GM06990 (cell line): ENCODE results near the gene SPATA3.

Experiments used
- DNase-seq: peaks from one replicate; pipeline ENCODE4 v3.0.0-alpha.2; 2011; ENCODE audit not compliant: insufficient read length; ENCODE audit errors: extremely low read depth
- H3K27me3 ChIP-seq: replicated peaks from 2 replicates; pipeline ENCODE4 v1.6.0; 2011; ENCODE audit warnings: low read length; ENCODE audit not compliant: control insufficient read depth, insufficient read depth
- H3K36me3 ChIP-seq: 2 replicates; pipeline ENCODE4 v1.5.1; 2011; ENCODE audit warnings: low read length; ENCODE audit not compliant: control insufficient read depth, insufficient read depth
- H3K4me3 ChIP-seq: replicated peaks from 2 replicates; pipeline ENCODE4 v1.5.1; 2011; ENCODE audit warnings: low read depth, mild to moderate bottlenecking, control low read depth, low read length
- TF ChIP-seq, protein P1 (sequence below): IDR thresholded peaks from 2 replicates; pipeline ENCODE4 v1.5.1; 2011; ENCODE audit warnings: low read length, control low read depth, mild to moderate bottlenecking, inconsistent platforms; ENCODE audit not compliant: insufficient read depth, poor library complexity, severe bottlenecking

Gene SPATA3

DNA sequence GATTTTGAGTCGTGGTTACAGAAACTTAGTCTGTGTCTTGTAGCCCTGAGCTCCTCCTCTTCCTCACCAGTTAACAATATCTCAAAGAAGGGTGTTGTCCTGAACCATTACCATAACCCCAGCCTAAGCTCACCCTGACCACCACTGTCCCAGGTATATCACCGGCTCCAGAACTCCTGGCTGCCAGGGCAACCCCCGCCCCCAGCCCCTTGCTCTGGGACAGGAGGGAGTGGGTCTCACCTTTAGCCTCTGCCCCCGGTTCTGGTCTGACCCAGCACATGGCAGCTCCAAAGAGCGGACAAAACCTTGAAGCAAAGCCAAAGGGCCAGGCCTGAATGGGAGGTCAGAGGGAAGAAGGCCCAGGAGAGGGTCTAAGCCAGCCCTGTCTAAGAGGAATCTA lies 55.2 kb downstream of the SPATA3 start:
- TF ChIP-seq, protein P1, sequence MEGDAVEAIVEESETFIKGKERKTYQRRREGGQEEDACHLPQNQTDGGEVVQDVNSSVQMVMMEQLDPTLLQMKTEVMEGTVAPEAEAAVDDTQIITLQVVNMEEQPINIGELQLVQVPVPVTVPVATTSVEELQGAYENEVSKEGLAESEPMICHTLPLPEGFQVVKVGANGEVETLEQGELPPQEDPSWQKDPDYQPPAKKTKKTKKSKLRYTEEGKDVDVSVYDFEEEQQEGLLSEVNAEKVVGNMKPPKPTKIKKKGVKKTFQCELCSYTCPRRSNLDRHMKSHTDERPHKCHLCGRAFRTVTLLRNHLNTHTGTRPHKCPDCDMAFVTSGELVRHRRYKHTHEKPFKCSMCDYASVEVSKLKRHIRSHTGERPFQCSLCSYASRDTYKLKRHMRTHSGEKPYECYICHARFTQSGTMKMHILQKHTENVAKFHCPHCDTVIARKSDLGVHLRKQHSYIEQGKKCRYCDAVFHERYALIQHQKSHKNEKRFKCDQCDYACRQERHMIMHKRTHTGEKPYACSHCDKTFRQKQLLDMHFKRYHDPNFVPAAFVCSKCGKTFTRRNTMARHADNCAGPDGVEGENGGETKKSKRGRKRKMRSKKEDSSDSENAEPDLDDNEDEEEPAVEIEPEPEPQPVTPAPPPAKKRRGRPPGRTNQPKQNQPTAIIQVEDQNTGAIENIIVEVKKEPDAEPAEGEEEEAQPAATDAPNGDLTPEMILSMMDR = no peak

DNA sequence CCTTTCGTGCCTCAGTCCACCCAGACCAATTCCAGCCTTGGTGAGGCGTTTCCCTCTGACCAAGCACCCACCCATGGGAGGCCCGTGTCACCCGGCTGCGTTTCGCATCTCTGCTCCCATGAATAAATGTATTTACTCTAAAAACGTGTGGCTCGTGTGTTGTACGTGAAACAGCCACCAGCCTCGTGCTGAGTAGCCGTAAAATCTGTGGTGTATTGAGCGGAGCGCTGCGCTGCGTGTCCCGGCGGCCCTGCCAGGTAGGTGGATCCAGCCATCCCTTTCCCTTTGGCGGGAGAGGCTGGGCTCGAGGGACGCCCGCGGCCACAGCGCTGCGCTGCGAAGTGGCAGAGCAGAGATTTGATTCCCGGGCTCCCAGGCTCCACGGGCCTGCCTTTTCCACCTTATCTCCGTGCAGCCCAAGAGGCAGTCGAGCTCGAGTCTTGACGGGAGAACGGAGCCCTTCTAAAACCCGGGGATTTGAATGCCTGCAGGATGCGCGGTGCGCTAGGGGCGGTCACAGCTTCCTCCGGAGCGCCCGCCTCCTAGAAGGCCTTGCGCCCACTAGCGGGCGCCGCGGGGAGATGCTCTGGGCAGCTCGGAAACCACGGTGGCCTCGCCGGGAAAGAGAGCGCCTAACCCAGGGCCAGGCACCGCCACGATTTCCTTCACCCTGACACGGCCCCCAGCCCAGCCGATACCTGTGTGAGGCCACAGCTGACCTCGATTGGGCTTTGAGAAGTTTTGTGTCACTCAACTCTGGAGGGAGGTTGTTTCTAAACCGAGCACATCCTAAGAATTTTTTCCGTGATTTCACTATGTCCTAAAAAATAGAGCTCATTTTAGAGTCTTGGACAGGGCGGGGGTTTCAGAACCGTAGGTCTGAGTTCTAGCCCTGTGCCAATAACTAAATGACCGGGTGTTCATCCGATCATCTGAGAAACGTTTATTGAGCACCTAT lies 56.9 kb downstream of the SPATA3 start:
- TF ChIP-seq, protein P1 = peak; percentile 99
- H3K4me3 ChIP-seq = peak overlapping the region; percentile 56
- DNase-seq = peak; percentile 83
- H3K36me3 ChIP-seq = no peaks in the 10 kb centered on the region
- no peaks in the 10 kb centered on the region; the same call in 1 of the 2 replicates for H3K27me3 ChIP-seq

More for the DNA sequence above, 55.2 kb downstream of the SPATA3 start:
- no peak for DNase-seq
- no peaks in the 10 kb centered on the region; the same call in 1 of the 2 replicates for H3K27me3 ChIP-seq
- no peaks in the 10 kb centered on the region for H3K36me3 ChIP-seq
- no peak overlapping the region for H3K4me3 ChIP-seq

DNA sequence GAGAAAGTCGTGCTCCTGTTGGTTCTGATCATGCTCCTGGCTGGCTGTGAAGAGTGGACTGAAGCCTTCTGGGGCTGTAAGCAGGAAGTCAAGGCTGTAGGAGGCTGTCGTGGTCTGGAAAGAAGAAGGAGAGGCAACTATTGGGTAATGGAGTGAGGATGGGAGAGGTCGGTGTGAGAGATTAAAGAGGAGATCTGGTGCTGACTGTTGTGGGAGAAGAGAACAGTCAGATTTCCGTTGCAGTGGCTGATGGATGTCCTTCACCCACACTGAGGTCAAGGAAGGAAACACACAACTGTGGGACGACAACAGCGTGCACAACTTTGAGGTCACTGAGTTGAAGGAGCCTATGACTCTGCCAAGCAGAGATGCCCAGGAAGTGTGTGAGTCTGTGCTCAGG lies 57.9 kb downstream of the SPATA3 start:
- Histone ChIP-seq H3K4me3 (no peak overlapping the region), H3K27me3 (no peaks in the 10 kb centered on the region), H3K36me3 (no peaks in the 10 kb centered on the region)
- TF ChIP-seq, protein P1 = no peak
- DNase-seq = no peak

DNA sequence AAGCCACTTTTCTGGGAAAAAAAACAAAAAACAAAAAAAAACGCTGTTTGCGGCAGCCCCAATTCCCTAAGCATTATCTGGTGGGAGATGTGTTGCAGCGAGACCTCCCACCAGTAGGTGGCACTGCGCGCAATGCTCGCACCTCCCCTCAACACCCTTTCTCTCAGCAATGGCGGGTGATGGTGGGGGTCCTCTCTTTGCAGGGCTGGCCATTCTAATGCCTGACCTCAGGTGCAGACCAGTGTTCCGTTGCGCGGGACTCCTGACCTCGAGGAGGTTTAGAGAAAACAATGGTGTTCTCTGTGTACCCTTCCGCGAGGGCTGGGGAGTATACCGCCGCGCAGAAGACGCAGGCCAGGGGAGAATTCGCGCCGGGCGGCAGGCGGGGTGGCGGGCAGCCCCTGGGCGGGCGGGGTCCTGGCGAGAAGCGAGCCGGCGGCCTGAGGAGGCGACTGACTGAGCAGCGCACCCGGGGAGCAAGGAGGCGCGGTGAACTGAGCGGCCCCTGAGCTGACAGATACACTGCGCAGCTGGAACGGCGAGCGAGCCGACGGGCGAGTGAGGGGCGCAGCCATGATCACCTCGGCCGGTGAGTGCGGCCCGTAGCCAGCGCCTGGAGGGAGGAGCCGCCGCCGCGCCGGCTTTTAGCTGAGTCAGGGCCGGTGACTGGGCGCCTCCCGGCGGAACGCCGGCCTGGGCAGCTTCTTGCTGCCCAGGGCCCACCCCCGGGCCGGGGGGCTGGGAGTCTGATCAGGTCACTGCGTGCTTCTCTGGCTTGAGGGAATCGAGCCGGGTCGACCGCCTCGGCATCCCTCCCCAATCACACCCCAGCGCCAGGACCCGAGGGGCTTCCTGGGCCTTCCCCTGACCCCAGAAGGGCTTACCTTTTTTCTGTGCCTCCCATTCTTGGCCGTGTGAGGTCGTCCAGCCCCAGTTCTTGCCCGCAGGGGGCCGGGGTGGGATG lies 60.8 kb downstream of the SPATA3 start, which contains the start of gene PSMD1:
TSS of gene PSMD1 (plus strand) at position 415 of the 964 bp plus-strand sequence. CDS start at position 574, 159 bp downstream.
- Histone ChIP-seq H3K4me3 (peak within 1 kb of the TSS; percentile 97), H3K27me3 (no peaks in the 10 kb centered on the region), H3K36me3 (no peaks in the 10 kb centered on the region)
- TF ChIP-seq, protein P1 = peak; percentile 96
- peak; percentile 90 for DNase-seq

DNA sequence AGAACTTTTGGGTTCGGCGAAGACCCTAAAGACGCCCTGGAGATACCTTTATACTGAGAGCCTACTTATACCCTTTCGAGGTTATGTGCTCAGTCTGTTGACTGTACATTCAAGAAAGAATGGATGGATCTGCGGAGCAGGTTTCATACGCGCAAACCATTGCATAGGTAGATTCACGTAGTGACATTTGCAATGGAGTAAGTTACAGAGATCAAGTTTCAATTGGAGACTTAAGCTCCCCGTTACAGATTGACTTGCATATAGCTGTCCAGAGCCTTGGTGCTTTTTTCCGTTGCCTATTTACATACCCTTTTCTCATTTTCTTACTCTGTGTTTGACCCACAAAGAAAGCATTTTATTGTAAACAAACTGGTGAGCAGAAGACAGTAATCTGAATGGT lies 61.7 kb downstream of the SPATA3 start:
- DNase-seq = no peak
- H3K36me3 ChIP-seq = no peaks in the 10 kb centered on the region
- H3K27me3 ChIP-seq = no peaks in the 10 kb centered on the region
- peak overlapping the region; percentile 97 for H3K4me3 ChIP-seq
- TF ChIP-seq, protein P1 = no peak
